ENCODE data around the gene HUWE1.
"Not testable (repeated sequence)": the region's sequence is repeated elsewhere in the genome, so short reads cannot be mapped to it uniquely, and the experiment has no call there.

Gene HUWE1

GRCh38 chrX:53550756-53551463 lies 135.6 kb downstream of the HUWE1 start:
- no peak overlapping the region for H3K4me3 ChIP-seq (ENCODE audit: low read length)
- DNase-seq (ENCODE audit: low read depth, low spot score): no peak

- no peak for DNase-seq (ENCODE audit: low read depth, low spot score)
Observed at GRCh38 chrX:53547668-53548067, 138.9 kb downstream of the HUWE1 start.

GRCh38 chrX:53544936-53545335 lies 141.6 kb downstream of the HUWE1 start:
- no peak for DNase-seq (ENCODE audit: low read depth, low spot score)
- H3K4me3 ChIP-seq (ENCODE audit: low read length): no peak overlapping the region

More at GRCh38 chrX:53547668-53548067, 138.9 kb downstream of the HUWE1 start:
- no peak overlapping the region for H3K4me3 ChIP-seq (ENCODE audit: low read length)

- no peak overlapping the region for H3K4me3 ChIP-seq (ENCODE audit: low read length)
- no peak for DNase-seq (ENCODE audit: low read depth, low spot score)
Observed at GRCh38 chrX:53538781-53539180, 147.7 kb downstream of the HUWE1 start.

- not testable (repeated sequence) for DNase-seq (ENCODE audit: low read depth, low spot score)
Observed at GRCh38 chrX:53531255-53531966, 155.1 kb downstream of the HUWE1 start.

GRCh38 chrX:53526999-53527398 lies 159.5 kb downstream of the HUWE1 start:
- no peak for DNase-seq (ENCODE audit: low read depth, low spot score)
- no peak overlapping the region for H3K4me3 ChIP-seq (ENCODE audit: low read length)

More at GRCh38 chrX:53531255-53531966, 155.1 kb downstream of the HUWE1 start:
- not testable (repeated sequence) for H3K4me3 ChIP-seq (ENCODE audit: low read length)

- no peak for DNase-seq (ENCODE audit: low read depth, low spot score)
- no peak overlapping the region for H3K4me3 ChIP-seq (ENCODE audit: low read length)
Observed at GRCh38 chrX:53511322-53511721, 175.2 kb downstream of the HUWE1 start.

- not testable (repeated sequence) for H3K4me3 ChIP-seq (ENCODE audit: low read length); DNase-seq (ENCODE audit: low read depth, low spot score)
Observed at GRCh38 chrX:53504035-53504434, 182.5 kb downstream of the HUWE1 start.

- no peak for DNase-seq (ENCODE audit: low read depth, low spot score)
- no peak overlapping the region for H3K4me3 ChIP-seq (ENCODE audit: low read length)
Observed at GRCh38 chrX:53494436-53494835, 192.1 kb downstream of the HUWE1 start.

GRCh38 chrX:53486285-53486684 lies 200.2 kb downstream of the HUWE1 start:
- DNase-seq (ENCODE audit: low read depth, low spot score): no peak
- H3K4me3 ChIP-seq (ENCODE audit: low read length): no peak overlapping the region

GRCh38 chrX:53483838-53484405 lies 202.6 kb downstream of the HUWE1 start:
- H3K4me3 ChIP-seq (ENCODE audit: low read length): no peak overlapping the region
- no peak for DNase-seq (ENCODE audit: low read depth, low spot score)

GRCh38 chrX:53483416-53483815 lies 203.1 kb downstream of the HUWE1 start:
- DNase-seq (ENCODE audit: low read depth, low spot score): no peak
- H3K4me3 ChIP-seq (ENCODE audit: low read length): no peak overlapping the region

Measured in Jurkat, Clone E6-1 (cell line).